ENCODE measurements around the gene PKP4.
A peak's percentile ranks its signal among the peaks of the same experiment; 100 is the strongest.

The PKP4 gene

GRCh38 chr2:158488442-158489216 lies 31.9 kb downstream of the PKP4 start:
- H3K27ac ChIP-seq (ENCODE audit: low read depth, low read length): no peak overlapping the region
- H3K4me1 ChIP-seq (ENCODE audit: insufficient read depth, low read length): peaks cover 63% of the 10 kb centered on the region
- H3K36me3 ChIP-seq (ENCODE audit: insufficient read depth, low read length): no peaks in the 10 kb centered on the region
- no peaks in the 10 kb centered on the region for H3K27me3 ChIP-seq (ENCODE audit: insufficient read depth, low read length)
- no peaks in the 10 kb centered on the region for H3K9me3 ChIP-seq (ENCODE audit: insufficient read depth, low read depth, low read length)
- no CpG with 5 or more reads among the region's 2 CpGs for WGBS
- no peak overlapping the region for H3K9ac ChIP-seq (ENCODE audit: low read depth, low read length)
- no peak overlapping the region for H3K4me3 ChIP-seq (ENCODE audit: low read length)

GRCh38 chr2:158489366-158490112 lies 32.8 kb downstream of the PKP4 start:
- Histone ChIP-seq H3K4me1 (ENCODE audit: insufficient read depth, low read length) (peaks cover 64% of the 10 kb centered on the region), H3K9me3 (ENCODE audit: insufficient read depth, low read depth, low read length) (no peaks in the 10 kb centered on the region), H3K36me3 (ENCODE audit: insufficient read depth, low read length) (no peaks in the 10 kb centered on the region), H3K9ac (ENCODE audit: low read depth, low read length) (no peak overlapping the region), H3K27me3 (ENCODE audit: insufficient read depth, low read length) (no peaks in the 10 kb centered on the region), H3K4me3 (ENCODE audit: low read length) (no peak overlapping the region), H3K27ac (ENCODE audit: low read depth, low read length) (peak overlapping the region; percentile 42; the same call in 1 of the 2 replicates)
- 18% methylated on average over 4 of the region's 6 CpGs for WGBS

- Histone ChIP-seq H3K27me3 (ENCODE audit: insufficient read depth, low read length) (no peaks in the 10 kb centered on the region), H3K4me3 (ENCODE audit: low read length) (no peak overlapping the region), H3K9me3 (ENCODE audit: insufficient read depth, low read depth, low read length) (no peaks in the 10 kb centered on the region), H3K4me1 (ENCODE audit: insufficient read depth, low read length) (peaks cover 49% of the 10 kb centered on the region), H3K27ac (ENCODE audit: low read depth, low read length) (no peak overlapping the region), H3K9ac (ENCODE audit: low read depth, low read length) (no peak overlapping the region), H3K36me3 (ENCODE audit: insufficient read depth, low read length) (no peaks in the 10 kb centered on the region)
- WGBS: 96% methylated on average over 4 of the region's 4 CpGs
Measured at GRCh38 chr2:158491072-158491471, 34.3 kb downstream of the PKP4 start.

- WGBS: 89% methylated on average over 2 of the region's 2 CpGs
- Histone ChIP-seq H3K4me3 (ENCODE audit: low read length) (no peak overlapping the region), H3K27ac (ENCODE audit: low read depth, low read length) (no peak overlapping the region), H3K4me1 (ENCODE audit: insufficient read depth, low read length) (peaks cover 49% of the 10 kb centered on the region), H3K9me3 (ENCODE audit: insufficient read depth, low read depth, low read length) (no peaks in the 10 kb centered on the region), H3K9ac (ENCODE audit: low read depth, low read length) (no peak overlapping the region), H3K27me3 (ENCODE audit: insufficient read depth, low read length) (no peaks in the 10 kb centered on the region), H3K36me3 (ENCODE audit: insufficient read depth, low read length) (no peaks in the 10 kb centered on the region)
Measured at GRCh38 chr2:158493458-158493857, 36.7 kb downstream of the PKP4 start.

DNA sequence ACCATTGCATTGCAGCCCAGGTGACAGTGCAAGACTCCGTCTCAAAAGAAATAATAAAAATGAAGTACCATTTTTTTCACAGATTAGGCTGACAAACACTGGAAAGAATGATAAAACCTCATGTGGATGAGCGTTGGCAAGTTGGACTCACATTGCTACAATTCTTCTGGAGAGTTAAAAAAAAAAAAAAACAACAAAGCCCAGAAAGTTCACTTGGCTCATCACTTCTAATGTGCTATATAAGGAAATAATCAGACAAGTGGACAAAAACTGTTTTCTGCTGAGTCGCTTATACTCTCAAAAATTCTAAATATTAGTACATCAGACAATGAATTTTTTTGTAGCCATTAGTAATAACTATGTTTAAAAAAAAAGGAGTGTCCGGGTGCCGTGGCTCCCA lies 38.4 kb downstream of the PKP4 start:
- Histone ChIP-seq H3K27me3 (ENCODE audit: insufficient read depth, low read length) (no peaks in the 10 kb centered on the region), H3K36me3 (ENCODE audit: insufficient read depth, low read length) (no peaks in the 10 kb centered on the region), H3K4me3 (ENCODE audit: low read length) (no peak overlapping the region), H3K9ac (ENCODE audit: low read depth, low read length) (no peak overlapping the region), H3K9me3 (ENCODE audit: insufficient read depth, low read depth, low read length) (no peaks in the 10 kb centered on the region), H3K27ac (ENCODE audit: low read depth, low read length) (no peak overlapping the region), H3K4me1 (ENCODE audit: insufficient read depth, low read length) (peaks cover 32% of the 10 kb centered on the region)
- 96% methylated on average over 4 of the region's 5 CpGs for WGBS

- Histone ChIP-seq H3K9me3 (ENCODE audit: insufficient read depth, low read depth, low read length) (no peaks in the 10 kb centered on the region), H3K27me3 (ENCODE audit: insufficient read depth, low read length) (no peaks in the 10 kb centered on the region), H3K4me1 (ENCODE audit: insufficient read depth, low read length) (peaks cover 23% of the 10 kb centered on the region), H3K4me3 (ENCODE audit: low read length) (no peak overlapping the region), H3K9ac (ENCODE audit: low read depth, low read length) (no peak overlapping the region), H3K36me3 (ENCODE audit: insufficient read depth, low read length) (0 out of 2 replicates have a peak, but pooled peaks cover 3% of the 10 kb centered on the region), H3K27ac (ENCODE audit: low read depth, low read length) (no peak overlapping the region)
- WGBS: 90% methylated on average over 3 of the region's 3 CpGs
Measured at GRCh38 chr2:158496986-158497385, 40.2 kb downstream of the PKP4 start.

- H3K4me3 ChIP-seq (ENCODE audit: low read length): no peak overlapping the region
- H3K4me1 ChIP-seq (ENCODE audit: insufficient read depth, low read length): peaks cover 28% of the 10 kb centered on the region
Measured at GRCh38 chr2:158497486-158497885, 40.7 kb downstream of the PKP4 start.

GRCh38 chr2:158498043-158498748 lies 41.4 kb downstream of the PKP4 start:
- H3K27me3 ChIP-seq (ENCODE audit: insufficient read depth, low read length): no peaks in the 10 kb centered on the region
- no peak overlapping the region for H3K4me3 ChIP-seq (ENCODE audit: low read length)
- H3K9me3 ChIP-seq (ENCODE audit: insufficient read depth, low read depth, low read length): no peaks in the 10 kb centered on the region
- H3K9ac ChIP-seq (ENCODE audit: low read depth, low read length): no peak overlapping the region
- H3K27ac ChIP-seq (ENCODE audit: low read depth, low read length): no peak overlapping the region
- peaks cover 30% of the 10 kb centered on the region for H3K4me1 ChIP-seq (ENCODE audit: insufficient read depth, low read length)
- H3K36me3 ChIP-seq (ENCODE audit: insufficient read depth, low read length): 0 out of 2 replicates have a peak, but pooled peaks cover 3% of the 10 kb centered on the region

More at GRCh38 chr2:158497486-158497885, 40.7 kb downstream of the PKP4 start:
- Histone ChIP-seq H3K27me3 (ENCODE audit: insufficient read depth, low read length) (no peaks in the 10 kb centered on the region), H3K36me3 (ENCODE audit: insufficient read depth, low read length) (0 out of 2 replicates have a peak, but pooled peaks cover 3% of the 10 kb centered on the region), H3K9ac (ENCODE audit: low read depth, low read length) (no peak overlapping the region), H3K27ac (ENCODE audit: low read depth, low read length) (no peak overlapping the region), H3K9me3 (ENCODE audit: insufficient read depth, low read depth, low read length) (no peaks in the 10 kb centered on the region)
- 89% methylated on average over 1 of the region's 1 CpG for WGBS

GRCh38 chr2:158498749-158499136 lies 42.0 kb downstream of the PKP4 start:
- Histone ChIP-seq H3K4me3 (ENCODE audit: low read length) (no peak overlapping the region), H3K27ac (ENCODE audit: low read depth, low read length) (no peak overlapping the region), H3K9ac (ENCODE audit: low read depth, low read length) (no peak overlapping the region), H3K4me1 (ENCODE audit: insufficient read depth, low read length) (peaks cover 25% of the 10 kb centered on the region), H3K27me3 (ENCODE audit: insufficient read depth, low read length) (no peaks in the 10 kb centered on the region), H3K36me3 (ENCODE audit: insufficient read depth, low read length) (0 out of 2 replicates have a peak, but pooled peaks cover 3% of the 10 kb centered on the region), H3K9me3 (ENCODE audit: insufficient read depth, low read depth, low read length) (no peaks in the 10 kb centered on the region)
- 87% methylated on average over 3 of the region's 3 CpGs for WGBS

GRCh38 chr2:158499383-158499782 lies 42.6 kb downstream of the PKP4 start:
- Histone ChIP-seq H3K4me3 (ENCODE audit: low read length) (no peak overlapping the region), H3K36me3 (ENCODE audit: insufficient read depth, low read length) (0 out of 2 replicates have a peak, but pooled peaks cover 3% of the 10 kb centered on the region), H3K27me3 (ENCODE audit: insufficient read depth, low read length) (no peaks in the 10 kb centered on the region), H3K9ac (ENCODE audit: low read depth, low read length) (no peak overlapping the region), H3K4me1 (ENCODE audit: insufficient read depth, low read length) (peaks cover 25% of the 10 kb centered on the region), H3K27ac (ENCODE audit: low read depth, low read length) (no peak overlapping the region), H3K9me3 (ENCODE audit: insufficient read depth, low read depth, low read length) (no peaks in the 10 kb centered on the region)
- WGBS: 100% methylated on average over 2 of the region's 2 CpGs

DNA sequence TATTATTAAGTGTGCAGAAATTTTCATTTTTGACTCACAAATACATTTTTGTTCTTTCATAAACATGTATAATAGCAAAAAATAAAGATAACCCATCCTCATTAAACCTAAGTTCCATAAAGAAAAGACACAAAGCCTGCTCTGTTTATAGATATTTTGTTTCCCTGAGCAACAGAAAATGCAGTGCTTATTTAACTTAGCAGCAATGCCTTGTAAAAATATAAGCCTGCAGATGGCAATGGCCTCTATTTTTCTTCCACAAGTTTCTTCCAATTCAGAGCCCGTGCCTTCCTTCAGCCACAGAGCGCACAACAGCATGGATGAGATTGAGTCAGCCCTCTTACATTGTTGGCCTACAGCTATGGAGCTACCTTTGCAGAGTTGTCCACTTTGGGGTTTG lies 43.6 kb downstream of the PKP4 start:
- WGBS: 91% methylated on average over 2 of the region's 2 CpGs
- H3K27me3 ChIP-seq (ENCODE audit: insufficient read depth, low read length): no peaks in the 10 kb centered on the region
- 0 out of 2 replicates have a peak, but pooled peaks cover 3% of the 10 kb centered on the region for H3K36me3 ChIP-seq (ENCODE audit: insufficient read depth, low read length)
- no peak overlapping the region for H3K9ac ChIP-seq (ENCODE audit: low read depth, low read length)
- H3K4me1 ChIP-seq (ENCODE audit: insufficient read depth, low read length): peaks cover 33% of the 10 kb centered on the region
- H3K9me3 ChIP-seq (ENCODE audit: insufficient read depth, low read depth, low read length): no peaks in the 10 kb centered on the region
- no peak overlapping the region for H3K4me3 ChIP-seq (ENCODE audit: low read length)
- H3K27ac ChIP-seq (ENCODE audit: low read depth, low read length): no peak overlapping the region

Data from HUES64 (cell line).